Midbrain (tissue), 1 donor: ENCODE results near the gene FAHD2A.
"Not testable (repeated sequence)": the region's sequence is repeated elsewhere in the genome, so short reads cannot be mapped to it uniquely, and the experiment has no call there.

Source experiments
- DNase-seq: peaks from one replicate; lab custom pipeline; 2025; lab: John Stamatoyannopoulos, UW

The FAHD2A gene

DNA sequence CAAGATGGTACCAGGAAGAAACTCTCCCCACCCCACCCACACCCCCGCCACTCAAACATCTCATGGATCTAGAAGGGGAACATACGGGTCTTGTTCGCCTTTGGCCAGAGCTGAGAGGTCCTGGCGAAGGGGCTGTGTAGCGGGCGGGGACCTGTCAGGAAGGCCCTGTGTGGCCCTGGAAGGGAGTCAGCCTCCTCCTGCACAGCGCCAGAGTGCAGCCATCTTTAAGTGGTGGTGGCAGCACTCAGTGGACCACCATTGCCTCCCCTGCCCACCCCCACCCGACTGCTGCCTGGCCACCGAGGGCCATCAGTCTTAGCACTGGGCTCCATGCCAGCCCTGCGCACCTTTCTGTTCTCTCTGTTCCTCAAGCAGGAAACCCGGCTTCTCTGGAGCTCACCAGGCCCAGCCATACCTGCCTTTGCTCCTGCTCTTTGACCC lies 11.6 kb upstream of the FAHD2A start:
- no peak for DNase-seq

GRCh38 chr2:95391641-95392310 lies 10.7 kb upstream of the FAHD2A start:
- no peak for DNase-seq

- DNase-seq, result no peak
These were observed 10.2 kb upstream of the FAHD2A start for GRCh38 chr2:95392320-95392719.

GRCh38 chr2:95392730-95393455 lies 9.6 kb upstream of the FAHD2A start:
- no peak for DNase-seq

- no peak for DNase-seq
These were observed 8.6 kb upstream of the FAHD2A start for GRCh38 chr2:95393901-95394300.

DNA sequence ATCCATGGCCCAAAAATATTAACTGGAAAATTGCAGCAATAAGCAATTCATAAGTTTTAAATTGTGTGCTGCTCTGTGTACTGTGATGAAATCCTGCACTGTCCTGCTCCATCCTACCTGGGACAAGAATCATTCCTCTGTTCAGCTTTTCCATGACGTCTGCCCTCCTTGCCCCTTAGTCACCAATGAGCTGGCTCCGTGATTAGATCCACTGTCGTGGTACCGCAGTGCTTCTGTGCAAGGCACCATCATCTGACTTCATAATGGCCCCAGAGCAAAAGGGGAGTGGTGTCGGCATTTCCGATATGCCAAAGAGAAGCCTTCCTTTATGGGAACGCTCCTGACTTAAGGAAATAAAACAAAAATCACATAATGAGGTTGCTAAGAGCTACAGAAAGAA lies 3.4 kb upstream of the FAHD2A start:
- DNase-seq, result no peak

DNA sequence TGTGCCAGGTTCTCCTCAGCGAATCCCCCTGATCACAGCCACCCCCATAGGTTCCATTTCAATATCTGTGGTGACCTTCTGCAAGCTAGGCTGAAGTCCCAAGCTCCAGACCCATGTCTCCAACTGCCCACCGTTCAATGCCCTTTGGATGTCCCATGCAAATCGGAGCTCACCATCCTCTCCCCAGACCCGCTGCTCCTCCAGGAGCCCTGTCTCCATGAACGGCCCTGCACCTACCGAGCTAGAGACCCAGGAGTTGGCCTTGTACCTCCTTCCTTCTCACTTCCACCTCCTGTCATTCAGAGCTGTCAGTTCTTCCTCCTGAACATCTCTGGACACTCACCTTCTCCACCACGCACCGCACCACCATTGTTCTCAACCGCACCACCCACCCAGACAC lies 1.0 kb upstream of the FAHD2A start:
- no peak for DNase-seq

- not testable (repeated sequence) for DNase-seq
These were observed 521 bp upstream of the FAHD2A start for GRCh38 chr2:95402004-95402369.

DNA sequence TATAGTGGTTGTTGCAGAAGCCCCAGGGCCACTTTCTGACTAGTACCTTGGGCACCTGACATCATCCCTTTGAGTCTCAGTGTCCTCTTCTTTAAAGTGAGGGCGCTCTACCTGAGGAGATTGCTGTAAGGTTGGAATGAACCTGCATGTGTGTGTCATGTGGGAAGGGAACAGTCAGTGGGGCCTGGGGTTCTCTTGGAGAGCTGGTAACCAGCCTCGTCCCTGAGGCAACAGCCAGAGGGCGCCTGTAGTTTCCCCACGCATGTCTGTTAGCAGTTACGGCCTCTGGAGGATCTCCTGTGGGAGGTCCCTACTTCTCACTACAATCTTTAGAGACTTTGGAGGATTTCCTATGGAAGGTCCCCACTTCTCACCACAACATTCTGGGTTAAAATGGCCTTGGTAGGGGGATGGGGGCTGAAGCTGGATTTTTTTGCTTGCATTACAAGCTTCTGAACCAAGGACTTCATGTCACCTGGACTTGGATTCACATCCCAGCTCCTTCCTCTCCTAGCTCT lies 755 bp downstream of the FAHD2A start:
- peak; percentile 34 for DNase-seq

GRCh38 chr2:95403824-95404223 lies 1.3 kb downstream of the FAHD2A start:
- not testable (repeated sequence) for DNase-seq

DNA sequence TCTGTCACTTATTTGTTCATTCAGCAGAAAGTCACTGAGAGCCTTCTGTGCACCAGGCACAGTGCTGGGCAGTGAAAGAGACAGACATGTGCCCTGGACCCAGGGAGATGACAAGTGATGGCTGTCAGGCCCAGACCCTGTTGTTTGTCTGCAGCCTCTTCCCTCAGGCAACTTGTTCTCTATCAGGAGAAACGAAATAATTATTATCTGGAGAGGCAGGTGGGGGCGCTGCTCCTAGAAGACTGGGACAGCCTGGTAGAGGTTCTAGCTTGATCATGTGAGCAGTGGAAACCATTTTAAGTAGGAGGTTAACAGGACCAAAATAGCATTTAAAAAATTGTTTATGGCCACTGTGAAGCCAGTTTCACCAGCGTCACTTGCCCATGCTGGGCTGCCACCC lies 2.2 kb downstream of the FAHD2A start:
- DNase-seq, result not testable (repeated sequence)

DNA sequence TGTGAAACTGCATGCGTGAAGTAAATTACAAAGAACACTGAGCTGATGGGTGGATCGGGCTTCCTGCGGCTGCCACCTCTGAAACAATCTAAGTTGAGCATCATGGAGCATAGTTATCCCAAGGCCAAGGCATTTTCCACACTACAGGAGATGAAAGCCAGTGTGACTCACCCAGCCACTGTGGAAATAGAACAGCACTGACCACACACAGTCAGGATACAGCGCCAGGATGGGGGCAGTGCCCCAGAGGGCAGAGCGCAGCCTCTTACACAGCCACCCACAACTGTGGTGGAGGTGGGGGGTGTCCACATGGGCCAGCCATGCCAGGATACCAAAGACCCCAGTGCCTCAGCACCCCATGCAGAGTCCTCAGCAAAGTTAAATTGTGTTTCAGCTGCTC lies 8.7 kb downstream of the FAHD2A start:
- DNase-seq, result not testable (repeated sequence)

DNA sequence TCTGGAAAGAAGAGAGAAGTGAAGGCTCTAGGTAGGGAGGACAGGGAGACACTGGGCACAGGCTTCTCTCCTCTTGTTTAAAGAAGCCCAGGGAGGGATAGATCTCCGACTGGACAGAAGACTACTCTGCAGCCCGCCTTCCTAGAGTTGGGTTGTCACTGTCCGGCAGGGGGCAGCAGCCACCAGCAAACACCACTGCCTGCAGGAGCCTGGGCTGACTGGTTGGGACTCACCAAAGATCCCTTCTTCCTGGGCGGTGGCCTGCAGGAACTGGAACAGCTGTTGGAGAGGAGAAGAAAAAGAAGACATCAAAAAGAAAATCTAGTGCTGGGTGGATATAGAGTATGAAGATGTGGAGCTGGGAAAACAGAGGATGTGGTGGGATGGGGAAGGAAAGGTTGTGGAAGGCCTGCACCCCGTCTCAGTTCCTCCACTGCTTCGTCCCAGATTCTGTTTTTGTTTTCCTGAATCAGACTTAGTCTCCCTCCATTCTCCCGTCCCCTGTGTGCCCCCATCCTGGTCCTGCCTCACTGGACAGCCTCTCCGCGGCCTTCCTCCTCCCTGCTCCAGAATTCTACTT lies 11.6 kb downstream of the FAHD2A start:
- peak; percentile 86 for DNase-seq

- not testable (repeated sequence) for DNase-seq
These were observed 12.6 kb downstream of the FAHD2A start for GRCh38 chr2:95415138-95415537.

- DNase-seq, result not testable (repeated sequence)
These were observed 13.1 kb downstream of the FAHD2A start for GRCh38 chr2:95415561-95415960.

GRCh38 chr2:95427196-95427867 lies 24.8 kb downstream of the FAHD2A start:
- DNase-seq, result not testable (repeated sequence)

GRCh38 chr2:95429748-95430467 lies 27.4 kb downstream of the FAHD2A start:
- DNase-seq, result not testable (repeated sequence)

DNA sequence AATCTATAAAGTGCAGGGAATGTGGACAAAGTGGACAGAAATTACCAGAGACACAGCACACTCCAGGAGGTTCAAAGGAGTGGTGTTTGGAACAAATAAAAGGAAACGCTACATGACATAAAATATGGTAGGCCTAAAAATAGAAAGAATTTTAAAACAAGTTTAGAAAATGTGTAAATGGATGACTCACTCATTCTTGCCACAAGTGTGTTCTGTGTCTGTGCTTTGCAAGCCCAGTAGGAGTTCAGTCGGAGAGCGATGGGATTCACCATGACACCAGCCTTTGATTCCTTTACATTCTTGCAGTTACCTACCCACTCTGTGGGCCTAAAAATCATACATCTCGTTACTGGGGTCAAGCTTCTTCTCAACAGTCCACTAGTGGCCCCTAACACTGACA lies 30.9 kb downstream of the FAHD2A start:
- DNase-seq, result not testable (repeated sequence)

DNA sequence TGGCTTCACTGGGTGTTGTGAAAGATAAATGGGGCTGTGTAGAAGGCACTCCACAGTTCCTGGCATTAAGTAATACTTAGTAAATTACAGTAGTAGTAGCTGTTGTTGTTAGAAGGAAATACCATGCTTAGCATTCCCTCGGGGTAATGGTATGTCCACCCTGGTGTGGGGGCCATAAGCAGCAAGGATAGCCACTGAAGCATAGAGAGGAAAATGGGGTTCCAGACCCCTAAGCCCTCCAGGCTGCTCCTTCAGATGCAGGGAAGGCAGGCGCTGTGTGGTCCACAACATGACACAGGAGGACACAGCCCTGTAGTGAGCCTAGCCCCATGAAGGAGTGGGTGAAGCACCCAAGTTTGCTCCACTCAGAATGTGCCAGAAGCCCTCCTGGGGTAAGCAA lies 31.5 kb downstream of the FAHD2A start:
- not testable (repeated sequence) for DNase-seq

DNA sequence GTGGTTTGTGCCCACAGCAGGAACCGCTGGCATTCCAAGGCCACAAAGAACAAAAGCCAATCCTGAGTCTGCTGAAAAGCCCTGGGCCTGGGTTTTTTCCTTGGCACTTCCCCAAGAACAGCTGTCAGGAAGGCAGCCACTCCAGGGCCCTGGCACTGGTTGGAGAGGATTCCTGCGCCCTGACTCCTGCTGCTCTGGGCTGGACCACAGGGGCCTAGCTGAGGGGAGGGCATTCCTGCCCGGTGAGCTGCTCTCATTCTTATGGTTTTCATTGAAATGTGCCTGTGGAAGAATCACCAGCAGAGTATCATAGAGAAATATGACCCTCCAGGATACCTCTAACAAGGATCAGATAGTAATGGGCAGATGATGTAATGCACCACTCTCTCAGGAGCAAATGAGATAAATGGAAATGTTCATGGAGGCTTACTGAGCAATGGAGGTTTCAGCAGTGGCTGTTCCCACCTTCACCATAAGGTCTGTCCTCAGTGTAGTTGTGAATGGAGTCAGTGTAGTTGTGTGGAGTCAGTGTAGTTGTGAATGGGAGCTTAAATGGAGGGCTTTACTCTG lies 32.1 kb downstream of the FAHD2A start:
- DNase-seq, result not testable (repeated sequence)

DNA sequence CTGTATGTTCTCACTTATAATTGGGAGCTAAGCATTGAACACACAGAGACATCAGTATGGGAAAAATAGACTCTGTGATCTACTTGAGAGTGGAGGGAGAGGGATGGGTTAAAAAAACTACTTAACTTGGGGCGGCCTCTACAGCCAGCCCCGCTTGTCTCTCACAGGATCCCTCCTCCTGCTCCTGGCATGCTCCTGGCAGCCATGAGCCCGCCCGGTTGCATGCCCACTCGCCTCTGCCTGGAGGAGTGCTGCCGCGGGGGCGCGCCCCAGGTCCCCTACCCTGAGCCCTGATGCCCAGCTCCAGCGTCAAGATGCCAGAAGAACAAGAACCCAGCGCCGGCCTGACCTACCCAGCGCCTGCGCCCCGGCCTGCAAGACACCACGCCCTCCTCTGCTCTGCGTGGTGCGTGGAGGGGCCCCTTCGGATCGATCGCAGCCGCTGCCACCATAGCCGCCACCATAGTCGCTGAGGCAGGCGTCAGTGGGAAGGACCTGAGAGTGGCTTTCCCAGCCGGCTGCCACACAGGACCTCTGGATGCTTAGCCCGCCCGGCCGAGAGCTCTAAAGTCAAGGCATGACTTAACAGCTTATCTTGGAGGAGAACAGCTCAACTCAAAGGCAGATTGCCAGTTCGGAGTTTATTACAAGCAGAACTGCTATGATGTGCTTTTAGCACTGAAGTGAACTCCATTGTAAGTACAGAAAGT lies 32.8 kb downstream of the FAHD2A start:
- DNase-seq, result not testable (repeated sequence)
